T-helper 2 cell treated with Interferon-gamma antibody and Interleukin-4, amounts not matched to agents 5 μg/mL and 100 μg/mL, for 36 hours (primary cell): ENCODE data around the gene ZFX.
"Not testable (repeated sequence)": the region's sequence is repeated elsewhere in the genome, so short reads cannot be mapped to it uniquely, and the experiment has no call there.

ENCODE experiments used
- DNase-seq: peaks from one replicate; pipeline ENCODE4 v3.0.0; 2021; ENCODE audit warnings: low spot score
- H3K27ac Mint-ChIP-seq: one replicate; pipeline ENCODE4 v1.8.0; 2021; ENCODE audit warnings: mild to moderate bottlenecking, mixed read lengths
- H3K27me3 Mint-ChIP-seq: one replicate; pipeline ENCODE4 v1.8.0; 2021; ENCODE audit warnings: low read depth, mixed read lengths
- H3K36me3 Mint-ChIP-seq: one replicate; pipeline ENCODE4 v1.8.0; 2021; ENCODE audit warnings: low read depth, mixed read lengths
- H3K4me1 Mint-ChIP-seq: one replicate; pipeline ENCODE4 v1.8.0; 2021; ENCODE audit warnings: low read depth, mixed read lengths
- H3K4me3 Mint-ChIP-seq: one replicate; pipeline ENCODE4 v1.8.0; 2022; ENCODE audit warnings: mild to moderate bottlenecking, moderate library complexity, mixed read lengths
- H3K9me3 Mint-ChIP-seq: one replicate; pipeline ENCODE4 v1.8.0; 2021; ENCODE audit warnings: mixed read lengths

The ZFX gene

GRCh38 chrX:24146283-24146949 is 3.1 kb upstream of the ZFX start:
- H3K27me3 Mint-ChIP-seq, result no peaks in the 10 kb centered on the region
- peak overlapping the region; percentile 68 for H3K4me3 Mint-ChIP-seq
- no peaks in the 10 kb centered on the region for H3K9me3 Mint-ChIP-seq
- no peak for DNase-seq
- H3K4me1 Mint-ChIP-seq, result peaks cover 27% of the 10 kb centered on the region
- peak overlapping the region; percentile 78 for H3K27ac Mint-ChIP-seq
- H3K36me3 Mint-ChIP-seq, result peaks cover 8% of the 10 kb centered on the region

GRCh38 chrX:24147165-24147564 is 2.4 kb upstream of the ZFX start:
- Mint-ChIP-seq H3K27ac (peak overlapping the region; percentile 59), H3K9me3 (no peaks in the 10 kb centered on the region), H3K36me3 (peaks cover 11% of the 10 kb centered on the region), H3K4me1 (peaks cover 29% of the 10 kb centered on the region), H3K27me3 (no peaks in the 10 kb centered on the region), H3K4me3 (peak overlapping the region; percentile 52)
- DNase-seq, result no peak

GRCh38 chrX:24148121-24148520 is 1.4 kb upstream of the ZFX start:
- H3K27ac Mint-ChIP-seq, result peak overlapping the region; percentile 92
- no peak for DNase-seq
- no peaks in the 10 kb centered on the region for H3K27me3 Mint-ChIP-seq
- H3K4me3 Mint-ChIP-seq, result peak overlapping the region; percentile 78
- no peaks in the 10 kb centered on the region for H3K9me3 Mint-ChIP-seq
- H3K4me1 Mint-ChIP-seq, result peaks cover 36% of the 10 kb centered on the region
- peaks cover 17% of the 10 kb centered on the region for H3K36me3 Mint-ChIP-seq

- DNase-seq, result no peak
- Mint-ChIP-seq H3K9me3 (no peaks in the 10 kb centered on the region), H3K4me1 (peaks cover 42% of the 10 kb centered on the region), H3K36me3 (peaks cover 20% of the 10 kb centered on the region), H3K4me3 (peak overlapping the region; percentile 78), H3K27ac (peak overlapping the region; percentile 92), H3K27me3 (no peaks in the 10 kb centered on the region)
Observed at GRCh38 chrX:24148535-24149350, 786 bp upstream of the ZFX start.

GRCh38 chrX:24150051-24150790 is 692 bp downstream of the ZFX start:
- Mint-ChIP-seq H3K36me3 (peaks cover 20% of the 10 kb centered on the region), H3K27ac (peak overlapping the region; percentile 94), H3K4me3 (peak overlapping the region; percentile 89), H3K9me3 (no peaks in the 10 kb centered on the region), H3K4me1 (peaks cover 38% of the 10 kb centered on the region), H3K27me3 (no peaks in the 10 kb centered on the region)
- DNase-seq, result peak; percentile 81

- Mint-ChIP-seq H3K4me3 (peak overlapping the region; percentile 89), H3K27me3 (no peaks in the 10 kb centered on the region), H3K27ac (peak overlapping the region; percentile 94), H3K4me1 (peaks cover 34% of the 10 kb centered on the region), H3K9me3 (no peaks in the 10 kb centered on the region), H3K36me3 (peaks cover 23% of the 10 kb centered on the region)
- DNase-seq, result no peak
Observed at GRCh38 chrX:24150898-24151297, 1.4 kb downstream of the ZFX start.

GRCh38 chrX:24151513-24151912 is 2.0 kb downstream of the ZFX start:
- H3K36me3 Mint-ChIP-seq, result peaks cover 26% of the 10 kb centered on the region
- H3K27ac Mint-ChIP-seq, result peak overlapping the region; percentile 94
- H3K9me3 Mint-ChIP-seq, result no peaks in the 10 kb centered on the region
- no peak for DNase-seq
- peaks cover 37% of the 10 kb centered on the region for H3K4me1 Mint-ChIP-seq
- H3K27me3 Mint-ChIP-seq, result no peaks in the 10 kb centered on the region
- peak overlapping the region; percentile 89 for H3K4me3 Mint-ChIP-seq

- Mint-ChIP-seq H3K27me3 (no peaks in the 10 kb centered on the region), H3K4me3 (peak overlapping the region; percentile 89), H3K36me3 (peaks cover 30% of the 10 kb centered on the region), H3K27ac (peak overlapping the region; percentile 83), H3K9me3 (no peaks in the 10 kb centered on the region), H3K4me1 (peaks cover 38% of the 10 kb centered on the region)
- no peak for DNase-seq
Observed at GRCh38 chrX:24153178-24153795, 3.8 kb downstream of the ZFX start.

- Mint-ChIP-seq H3K9me3 (no peaks in the 10 kb centered on the region), H3K27me3 (no peaks in the 10 kb centered on the region), H3K36me3 (peaks cover 30% of the 10 kb centered on the region), H3K4me3 (peak overlapping the region; percentile 89), H3K27ac (no peak overlapping the region), H3K4me1 (peaks cover 35% of the 10 kb centered on the region)
- no peak for DNase-seq
Observed at GRCh38 chrX:24153796-24154189, 4.3 kb downstream of the ZFX start.

- H3K27ac Mint-ChIP-seq, result no peak overlapping the region
- no peak for DNase-seq
- peaks cover 32% of the 10 kb centered on the region for H3K36me3 Mint-ChIP-seq
- H3K27me3 Mint-ChIP-seq, result no peaks in the 10 kb centered on the region
- peaks cover 35% of the 10 kb centered on the region for H3K4me1 Mint-ChIP-seq
- no peaks in the 10 kb centered on the region for H3K9me3 Mint-ChIP-seq
- no peak overlapping the region for H3K4me3 Mint-ChIP-seq
Observed at GRCh38 chrX:24154490-24155034, 5.0 kb downstream of the ZFX start.

GRCh38 chrX:24155747-24156146 is 6.2 kb downstream of the ZFX start:
- H3K36me3 Mint-ChIP-seq, result peaks cover 32% of the 10 kb centered on the region
- H3K4me1 Mint-ChIP-seq, result peaks cover 35% of the 10 kb centered on the region
- not testable (repeated sequence) for DNase-seq, H3K4me3 Mint-ChIP-seq, H3K9me3 Mint-ChIP-seq, H3K27ac Mint-ChIP-seq, H3K27me3 Mint-ChIP-seq

- no peaks in the 10 kb centered on the region for H3K9me3 Mint-ChIP-seq
- DNase-seq, result no peak
- peaks cover 31% of the 10 kb centered on the region for H3K4me1 Mint-ChIP-seq
- H3K27me3 Mint-ChIP-seq, result no peaks in the 10 kb centered on the region
- no peak overlapping the region for H3K27ac Mint-ChIP-seq
- no peak overlapping the region for H3K4me3 Mint-ChIP-seq
- H3K36me3 Mint-ChIP-seq, result peaks cover 29% of the 10 kb centered on the region
Observed at GRCh38 chrX:24156177-24156576, 6.6 kb downstream of the ZFX start.

- H3K9me3 Mint-ChIP-seq, result no peaks in the 10 kb centered on the region
- H3K27me3 Mint-ChIP-seq, result no peaks in the 10 kb centered on the region
- H3K4me3 Mint-ChIP-seq, result no peak overlapping the region
- no peak overlapping the region for H3K27ac Mint-ChIP-seq
- H3K36me3 Mint-ChIP-seq, result peaks cover 19% of the 10 kb centered on the region
- H3K4me1 Mint-ChIP-seq, result peaks cover 12% of the 10 kb centered on the region
- no peak for DNase-seq
Observed at GRCh38 chrX:24158881-24159280, 9.4 kb downstream of the ZFX start.
